GM18907 (cell line): ENCODE data around the gene PLA2G4A.
A peak's percentile ranks its signal among the peaks of the same experiment; 100 is the strongest.

Source experiments
- ATAC-seq: cut with Tn5 transposase; IDR thresholded peaks from one replicate; pipeline ENCODE4 v1.9.1; 2021; ENCODE audit warnings: mild to moderate bottlenecking, moderate library complexity; ENCODE audit not compliant: unreplicated experiment

The PLA2G4A gene

DNA sequence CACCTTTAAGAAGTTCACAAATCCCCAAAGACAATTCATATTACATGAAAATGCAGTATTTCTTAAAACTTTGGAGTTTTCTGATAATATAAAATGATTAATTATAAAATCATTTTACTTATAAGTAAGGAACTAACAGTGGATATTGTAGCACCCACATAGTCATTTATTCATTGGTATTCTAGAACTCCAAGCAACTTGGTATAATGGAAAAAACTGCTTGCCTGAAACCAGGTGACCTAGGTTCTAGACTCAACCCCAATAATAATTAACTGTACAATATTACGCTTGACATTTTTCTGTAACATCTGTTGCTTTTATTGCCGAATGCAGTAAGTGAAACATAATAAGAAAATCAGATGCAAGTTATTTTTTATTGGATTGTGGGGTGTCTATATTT lies 2.4 kb downstream of the PLA2G4A start:
- ATAC-seq = no peak

DNA sequence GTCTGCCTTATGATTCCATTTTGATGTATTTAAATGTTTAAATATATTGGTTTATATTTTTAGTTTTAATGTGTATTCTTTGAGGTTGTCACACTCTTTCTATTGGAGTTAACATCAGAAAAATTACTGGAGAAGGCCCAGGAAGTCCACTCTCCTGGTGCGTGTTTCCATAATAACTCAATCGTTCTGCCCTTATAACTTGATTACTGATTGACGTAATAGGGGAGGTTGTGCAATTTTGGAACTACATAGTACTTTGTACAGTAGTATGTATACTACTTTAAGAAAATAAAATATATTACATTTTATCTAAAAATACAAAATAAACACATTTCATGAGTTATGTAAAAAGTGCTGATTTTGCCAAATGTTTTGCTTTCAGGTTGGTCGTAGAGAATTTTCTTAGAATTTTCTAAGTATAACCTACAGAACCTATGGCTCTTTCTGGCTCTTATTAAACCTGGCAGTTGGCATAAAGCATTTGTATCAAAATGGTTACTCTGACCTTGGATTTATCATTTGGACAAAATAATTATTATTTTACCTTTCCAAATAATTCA lies 5.7 kb downstream of the PLA2G4A start:
- ATAC-seq = no peak

GRCh38 chr1:186835448-186835847 lies 6.7 kb downstream of the PLA2G4A start:
- ATAC-seq = no peak

DNA sequence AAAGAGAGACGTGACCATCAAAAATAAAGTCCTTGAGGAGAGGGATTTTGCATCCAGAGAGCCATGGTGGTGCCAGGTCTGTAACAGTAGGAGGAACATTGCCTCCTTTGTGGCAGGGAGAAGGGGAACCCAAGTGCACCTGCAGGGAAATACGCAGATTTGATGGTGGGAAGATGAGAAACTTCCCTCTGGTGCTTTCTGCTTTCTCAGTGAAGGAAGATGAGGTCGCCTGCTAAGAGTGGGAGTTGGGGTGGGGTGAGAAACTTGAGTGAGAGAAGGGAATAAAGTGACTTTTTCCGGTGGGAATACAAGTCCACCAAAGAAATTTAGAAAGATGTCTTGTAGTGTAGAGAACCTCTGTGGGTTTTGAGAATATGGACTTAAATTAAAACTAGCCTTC lies 9.1 kb downstream of the PLA2G4A start:
- no peak for ATAC-seq

GRCh38 chr1:186838380-186839040 lies 9.8 kb downstream of the PLA2G4A start:
- peak; percentile 17 for ATAC-seq

GRCh38 chr1:186839041-186839400 lies 10.3 kb downstream of the PLA2G4A start:
- peak; percentile 50 for ATAC-seq

GRCh38 chr1:186841599-186841998 lies 12.8 kb downstream of the PLA2G4A start:
- no peak for ATAC-seq

DNA sequence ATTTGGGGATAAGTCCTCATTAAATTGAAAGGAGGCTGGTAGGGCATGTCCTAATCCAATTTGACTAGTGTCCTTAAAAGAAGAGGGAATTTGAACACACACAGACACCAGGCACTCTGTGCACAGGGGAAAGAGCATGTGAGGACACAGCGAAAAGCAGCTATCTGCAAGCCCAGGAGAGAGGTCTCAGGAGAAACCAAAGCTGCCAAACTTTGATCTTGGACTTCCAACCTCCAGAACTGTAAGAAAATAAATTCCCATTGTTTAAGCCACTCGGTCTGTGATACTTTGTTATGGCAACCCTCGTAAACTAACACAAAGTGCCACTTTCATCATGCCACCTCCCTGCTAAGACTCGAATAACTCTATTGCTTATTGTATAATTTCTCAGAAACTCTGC lies 13.8 kb downstream of the PLA2G4A start:
- ATAC-seq = no peak

DNA sequence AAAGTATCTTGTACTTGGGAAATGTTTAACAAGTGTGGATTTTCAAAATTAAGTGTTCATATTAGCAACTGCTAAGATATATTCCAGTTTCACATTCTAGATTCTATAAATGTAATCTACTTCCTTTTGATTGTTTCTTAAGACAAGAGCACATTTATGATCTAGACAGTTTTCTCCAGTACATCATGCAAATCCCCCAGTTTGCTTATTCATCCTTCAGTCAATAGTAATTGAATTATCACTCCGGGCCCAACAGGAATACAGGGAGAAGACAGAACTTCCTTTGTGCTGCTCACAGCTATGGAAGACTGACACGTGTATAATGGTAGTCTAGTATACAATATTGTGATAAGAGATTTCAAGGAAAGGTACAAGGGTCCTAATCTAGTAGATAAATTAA lies 14.5 kb downstream of the PLA2G4A start:
- no peak for ATAC-seq

DNA sequence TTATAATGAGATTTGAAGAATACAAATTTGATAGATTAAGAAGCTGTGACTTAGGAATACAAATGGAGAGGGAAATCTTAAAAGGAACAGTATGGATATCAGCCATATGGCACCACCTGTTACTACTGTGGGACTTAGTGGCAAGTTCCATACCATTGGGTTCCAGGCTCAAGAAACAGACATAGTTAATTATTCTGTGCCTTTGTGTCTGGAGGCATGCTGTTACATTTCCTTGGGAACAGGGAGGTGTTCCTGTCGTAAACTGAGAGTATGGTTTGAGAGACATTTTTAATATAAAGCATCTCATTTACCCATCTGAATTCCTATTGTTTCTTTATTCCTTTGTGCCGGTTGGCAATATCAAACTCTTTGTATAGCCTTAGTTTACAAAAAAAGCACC lies 15.2 kb downstream of the PLA2G4A start:
- no peak for ATAC-seq

GRCh38 chr1:186845576-186846210 lies 16.9 kb downstream of the PLA2G4A start:
- no peak for ATAC-seq

DNA sequence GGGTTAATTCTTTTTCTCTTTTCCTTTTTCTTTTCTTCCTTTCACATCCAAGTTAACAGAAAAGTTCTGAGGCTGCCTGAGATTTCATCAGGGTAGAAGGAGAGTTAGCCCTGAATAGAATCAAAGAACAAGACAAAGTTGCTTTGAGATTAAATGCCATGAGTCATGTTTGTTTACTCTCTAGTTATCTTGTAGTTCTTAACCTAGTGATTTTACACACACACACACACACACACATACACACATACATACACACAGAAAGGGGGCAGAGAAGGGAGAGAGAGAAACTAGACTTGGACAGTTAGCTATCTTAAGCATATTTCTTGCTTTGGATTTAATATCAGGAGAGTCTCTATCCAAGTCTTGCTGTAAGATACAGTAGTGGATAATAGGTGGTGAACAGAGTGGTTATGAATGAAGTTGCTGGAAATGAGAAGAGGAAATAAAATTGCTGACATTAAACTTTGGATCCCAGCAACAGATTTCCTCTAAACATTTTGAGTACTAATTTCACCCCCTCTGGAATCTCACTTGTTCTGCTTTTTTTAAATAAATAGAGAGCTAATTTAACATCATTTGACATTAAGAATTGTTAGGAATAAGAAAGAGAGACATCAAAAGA lies 19.9 kb downstream of the PLA2G4A start:
- no peak for ATAC-seq

- ATAC-seq = peak; percentile 98
Measured at GRCh38 chr1:186849271-186849671, 20.5 kb downstream of the PLA2G4A start.

- peak; percentile 67 for ATAC-seq
Measured at GRCh38 chr1:186849826-186850225, 21.1 kb downstream of the PLA2G4A start.

DNA sequence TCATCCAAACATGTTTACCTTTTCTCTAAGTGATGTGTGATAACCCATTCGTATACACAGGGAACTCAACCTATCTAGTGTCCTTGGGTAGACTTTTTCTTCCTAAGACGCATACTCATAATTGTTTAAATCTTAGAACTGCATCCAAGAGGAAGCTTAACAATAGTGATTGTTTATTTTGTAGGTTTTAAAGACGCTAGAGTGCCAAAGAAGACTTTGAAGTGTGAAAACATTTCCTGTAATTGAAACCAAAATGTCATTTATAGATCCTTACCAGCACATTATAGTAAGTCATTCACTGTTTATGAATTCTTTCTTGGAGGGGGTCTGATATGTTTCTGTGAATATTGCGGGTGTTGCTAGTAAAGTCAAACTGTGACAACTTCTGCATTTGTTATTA lies 25.4 kb downstream of the PLA2G4A start:
- ATAC-seq = no peak

DNA sequence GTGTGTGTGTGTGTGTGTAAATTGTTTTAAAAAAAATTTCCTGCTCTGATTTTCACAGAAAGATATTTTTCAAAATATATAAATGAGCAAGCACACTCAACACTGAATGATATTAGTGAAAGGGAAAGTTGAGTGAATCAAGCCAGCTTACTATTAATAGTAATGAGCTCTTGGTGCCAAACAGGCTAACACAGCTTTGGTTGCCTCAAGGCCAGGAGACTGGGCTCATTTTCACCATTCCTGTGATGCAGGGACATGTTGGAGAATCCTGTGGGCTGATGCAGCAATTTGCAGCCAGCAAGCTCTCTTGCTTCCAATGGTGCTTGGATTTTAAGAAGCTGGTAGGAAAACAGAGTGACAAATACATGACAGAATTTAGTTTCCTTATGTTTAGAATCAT lies 30.2 kb downstream of the PLA2G4A start:
- ATAC-seq = no peak

GRCh38 chr1:186859995-186860394 lies 31.2 kb downstream of the PLA2G4A start:
- ATAC-seq = no peak

DNA sequence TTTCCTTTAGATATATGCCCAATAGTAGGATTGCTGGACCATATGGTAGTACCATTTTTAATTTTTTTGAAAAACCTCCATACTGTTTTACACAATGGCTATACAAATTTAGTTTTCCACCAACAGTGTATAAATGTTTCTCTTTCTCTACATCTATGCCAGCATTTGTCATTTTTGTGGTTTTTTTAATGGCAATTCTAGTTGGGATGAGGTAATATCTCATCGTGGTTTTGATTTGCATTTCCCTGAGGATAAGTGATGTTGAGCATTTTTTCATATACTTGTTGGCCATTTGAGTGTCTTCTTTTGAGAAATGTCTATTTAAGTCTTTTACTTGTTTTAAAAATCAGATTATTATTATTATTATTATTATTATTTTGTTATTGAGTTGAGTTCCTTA lies 35.5 kb downstream of the PLA2G4A start:
- no peak for ATAC-seq

GRCh38 chr1:186865253-186865652 lies 36.5 kb downstream of the PLA2G4A start:
- peak; percentile 86 for ATAC-seq

DNA sequence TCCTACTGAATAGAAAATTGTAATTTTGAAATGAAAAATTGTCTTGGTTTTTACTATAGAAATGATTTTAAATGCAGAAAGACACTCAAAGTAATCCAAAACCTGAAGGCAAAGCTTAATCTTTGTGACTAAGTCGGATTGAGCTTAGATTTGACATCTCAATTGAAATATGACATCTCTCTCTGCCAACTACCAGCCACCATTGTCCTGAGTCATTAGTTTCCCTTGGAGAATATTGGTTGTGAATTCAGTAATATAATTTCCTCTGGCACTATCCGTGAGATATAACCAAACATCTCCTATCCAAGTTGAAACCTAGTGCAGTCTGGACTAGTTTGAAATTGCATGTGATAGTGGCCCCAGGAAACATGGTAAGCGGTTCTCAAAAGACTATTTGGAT lies 37.1 kb downstream of the PLA2G4A start:
- no peak for ATAC-seq

GRCh38 chr1:186869526-186870228 lies 40.9 kb downstream of the PLA2G4A start:
- ATAC-seq = no peak

GRCh38 chr1:186871784-186872183 lies 43.0 kb downstream of the PLA2G4A start:
- no peak for ATAC-seq
